K562 (cell line): ENCODE data around the gene ACER3. TPM values are rescaled to one million over a fixed set of nuclear protein-coding genes. Genes with fewer than 3 reads are reported as not detected.

Experiments
- ATAC-seq: fragments of 200-7000 bp; cut with Tn5 transposase; 3 replicates; pipeline ENCODE4 v1.9.1; 2020; ENCODE audit warnings: moderate library complexity
- BruUV-seq: library from RNA; stranded (reverse); fragments of 400-500 nt; replicated peaks from 2 replicates; lab custom pipeline; 2021; lab: Mats Ljungman, UMichigan
- CTCF ChIA-PET: fragments of 300-600 bp; formaldehyde crosslinking; extraction: SDS; loops from one replicate; lab custom pipeline; 2021; ENCODE audit warnings: low intra/inter-chr PET ratio; lab: Yijun Ruan, JAX
- POLR2A ChIA-PET: fragments of 300-600, 350-650 bp; sonication (Branson Sonifier 250); formaldehyde crosslinking; extraction: SDS; loops from one replicate; lab custom pipeline; 2021; ENCODE audit warnings: antibody characterized with exemption, inconsistent platforms; lab: Yijun Ruan, JAX
- DNase-seq, 4 experiments: peaks; one replicate each; pipeline versions ENCODE4 v3.0.0 to v3.0.0-alpha.2; 2011 to 2018; ENCODE audit warnings: low spot score in 3 of 4, mixed read lengths in 3 of 4; ENCODE audit errors: extremely low read depth in 1 of 4
- FAIRE-seq: peaks from 2 replicates; lab custom pipeline; 2011; peaks lifted over from hg19 to GRCh38; lab: Jason Lieb, UNC
- H2AFZ ChIP-seq: 2 replicates; pipeline ENCODE4 v1.6.0; 2011; ENCODE audit warnings: low read depth, low read length, control low read depth, inconsistent platforms
- H3K27ac ChIP-seq: fragments of 200-600 bp; 3 replicates; pipeline ENCODE4 v1.8.0; 2011; ENCODE audit warnings: low read depth, mild to moderate bottlenecking, control low read depth, inconsistent platforms, low read length, moderate library complexity, mixed read lengths; ENCODE audit errors: extremely low read depth
- H3K27me3 ChIP-seq, 2 experiments: fragments of 300-600 bp in 1 of 2; 2 replicates in 1 of 2; 3 replicates in 1 of 2; pipeline versions ENCODE4 v1.6.0 to v1.8.0; 2011; ENCODE audit warnings: inconsistent platforms in 2 of 2, low read length in 2 of 2, mild to moderate bottlenecking in 1 of 2, mixed read lengths in 1 of 2, moderate library complexity in 1 of 2; ENCODE audit not compliant: control insufficient read depth in 2 of 2, insufficient read depth in 2 of 2
- H3K36me3 ChIP-seq: fragments of 300-600 bp; 3 replicates; pipeline ENCODE4 v1.8.0; 2011; ENCODE audit warnings: mild to moderate bottlenecking, low read length, inconsistent platforms; ENCODE audit not compliant: control insufficient read depth, insufficient read depth
- H3K4me1 ChIP-seq, 2 experiments: fragments of 200-600 bp in 1 of 2; replicated peaks in 1 of 2; 2 replicates in 1 of 2; 3 replicates in 1 of 2; pipeline versions ENCODE4 v1.5.1 to v1.8.0; 2011; ENCODE audit warnings: inconsistent platforms in 2 of 2, low read length in 2 of 2, mild to moderate bottlenecking in 1 of 2, mixed read lengths in 1 of 2, moderate library complexity in 1 of 2; ENCODE audit not compliant: control insufficient read depth in 2 of 2, insufficient read depth in 2 of 2
- H3K4me2 ChIP-seq: 2 replicates; pipeline ENCODE4 v1.6.1; 2011; ENCODE audit warnings: low read length, control low read depth, inconsistent platforms, mixed read lengths; ENCODE audit not compliant: insufficient read depth
- H3K4me3 ChIP-seq: fragments of 200-600 bp; sonication (generic), shearing (Covaris generic); 2 replicates; pipeline ENCODE4 v1.5.1; 2016; ENCODE audit warnings: control low read depth, inconsistent platforms
- H3K79me2 ChIP-seq: fragments of 200-600 bp; 3 replicates; pipeline ENCODE4 v1.8.0; 2011; ENCODE audit warnings: low read length, inconsistent platforms; ENCODE audit not compliant: control insufficient read depth, insufficient read depth
- H3K9ac ChIP-seq, 2 experiments: 2 replicates each; pipeline versions ENCODE4 v1.6.0 to v1.6.1; 2011; ENCODE audit warnings: low read depth in 2 of 2, low read length in 2 of 2, control low read depth in 1 of 2, inconsistent platforms in 1 of 2, mild to moderate bottlenecking in 1 of 2, mixed read lengths in 1 of 2; ENCODE audit not compliant: insufficient read depth in 1 of 2
- H3K9me1 ChIP-seq: one replicate; pipeline ENCODE4 v1.6.0; 2011; ENCODE audit warnings: inconsistent platforms, mild to moderate bottlenecking, low read length, moderate library complexity; ENCODE audit not compliant: control insufficient read depth, insufficient read depth
- H3K9me3 ChIP-seq: replicated peaks from 2 replicates; pipeline ENCODE4 v1.5.1; 2011; ENCODE audit warnings: low read depth, low read length, inconsistent platforms; ENCODE audit not compliant: control insufficient read depth, insufficient read depth
- H4K20me1 ChIP-seq: replicated peaks from 2 replicates; pipeline ENCODE4 v1.6.1; 2011; ENCODE audit warnings: low read length, inconsistent platforms, mixed read lengths; ENCODE audit not compliant: control insufficient read depth, insufficient read depth
- CBX2 ChIP-seq: fragments of 200-600 bp; sonication (generic); IDR thresholded peaks from one replicate; pipeline ENCODE4 v1.6.1; 2012; ENCODE audit warnings: mild to moderate bottlenecking, low read length, inconsistent platforms; ENCODE audit not compliant: insufficient read depth, poor library complexity, severe bottlenecking
- KLF1 ChIP-seq: fragments of 450-650 bp; IDR thresholded peaks from 2 replicates; pipeline ENCODE4 v1.6.1; 2016; ENCODE audit warnings: missing genetic modification characterization, missing compliant biosample characterization
- TFAM ChIP-seq: fragments of 250-450 bp; sonication (Bioruptor Pico); conservative IDR thresholded peaks from 2 replicates; pipeline ENCODE4 v1.5.0; 2021; ENCODE audit warnings: mild to moderate bottlenecking, moderate library complexity
- WGBS: fragments of 100-300 bp; shearing (Covaris generic); methylation state at CpG from one replicate; pipeline ENCODE4 v1.1.6; 2016; ENCODE audit warnings: low coverage, mixed read lengths; ENCODE audit not compliant: insufficient coverage; ENCODE audit errors: missing lambda C conversion rate; 5-methylcytosine and 5-hydroxymethylcytosine counted together
- in situ Hi-C: fragments of 300-500 bp; cut with MboI; formaldehyde crosslinking; loops from 4 replicates; pipeline ENCODE4 v1.15.0; 2018; ENCODE audit warnings: inconsistent platforms, mixed read lengths
- intact Hi-C: fragments of 100-400 bp; cut with micrococcal nuclease; formaldehyde crosslinking; loops from 2 replicates; pipeline ENCODE4 v1.14.2; 2022
- polyA plus RNA-seq, 8 experiments: library from polyadenylated mRNA; depleted of rRNA in 4 of 8; stranded (reverse) in 5 of 8; unstranded in 3 of 8; fragments of >200 nt; fragmentation: Nextera tagmentation in 2 of 8; fragmentation: Illumina TruSeq in 1 of 8; extraction: Ambion mirVana in 2 of 8; extraction: Trizol in 1 of 8; gene quantifications; 2 replicates each; pipeline versions ENCODE4 v1.2.1 to v1.2.3, GENCODE V29; 2011 to 2014; ENCODE audit warnings: inconsistent platforms in 1 of 8, missing spikeins in 1 of 8
- total RNA-seq, 7 experiments: library from RNA; depleted of rRNA in 6 of 7; stranded (reverse); fragments of >200 nt in 6 of 7; fragmentation: Illumina TruSeq in 2 of 7; extraction: Trizol in 2 of 7; gene quantifications; 2 replicates each; pipeline versions ENCODE4 v1.2.1 to v1.2.3, GENCODE V29; 2011 to 2021; ENCODE audit warnings: low replicate concordance in 1 of 7
- TF ChIP-seq, protein P1 (sequence below): sonication (generic); formaldehyde crosslinking; IDR thresholded peaks from 2 replicates; pipeline ENCODE4 v1.8.1; 2023; ENCODE audit warnings: mild to moderate bottlenecking, missing genetic modification reagents

ACER3 gene
- total and polyA plus RNA-seq, 9 of the 15 experiments (the other 6 are each of a cell fraction or from before 2014, with no cell fraction given): 2.0 to 23.8 (median 9.5) TPM

GRCh38 chr11:77044886-77045285 lies 184.2 kb downstream of the ACER3 start:
- TF ChIP-seq CBX2 (no peak), KLF1 (tag) (no peak), TFAM (CRISPR knock-in tag) (no peak)
- TF ChIP-seq, protein P1, sequence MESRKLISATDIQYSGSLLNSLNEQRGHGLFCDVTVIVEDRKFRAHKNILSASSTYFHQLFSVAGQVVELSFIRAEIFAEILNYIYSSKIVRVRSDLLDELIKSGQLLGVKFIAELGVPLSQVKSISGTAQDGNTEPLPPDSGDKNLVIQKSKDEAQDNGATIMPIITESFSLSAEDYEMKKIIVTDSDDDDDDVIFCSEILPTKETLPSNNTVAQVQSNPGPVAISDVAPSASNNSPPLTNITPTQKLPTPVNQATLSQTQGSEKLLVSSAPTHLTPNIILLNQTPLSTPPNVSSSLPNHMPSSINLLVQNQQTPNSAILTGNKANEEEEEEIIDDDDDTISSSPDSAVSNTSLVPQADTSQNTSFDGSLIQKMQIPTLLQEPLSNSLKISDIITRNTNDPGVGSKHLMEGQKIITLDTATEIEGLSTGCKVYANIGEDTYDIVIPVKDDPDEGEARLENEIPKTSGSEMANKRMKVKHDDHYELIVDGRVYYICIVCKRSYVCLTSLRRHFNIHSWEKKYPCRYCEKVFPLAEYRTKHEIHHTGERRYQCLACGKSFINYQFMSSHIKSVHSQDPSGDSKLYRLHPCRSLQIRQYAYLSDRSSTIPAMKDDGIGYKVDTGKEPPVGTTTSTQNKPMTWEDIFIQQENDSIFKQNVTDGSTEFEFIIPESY: no peak
- TF ChIP-seq, all 486 proteins: peak for 0
- FAIRE-seq (no peak), ATAC-seq (no peak), DNase-seq (no peak)
- WGBS: 83% methylated on average over 9 of the region's 9 CpGs
- ChIA-PET CTCF (interaction anchor here (1.9 to 4.7 kb wide), 5 partner anchors 22 to 311 kb away, joined by 5 to 50 read pairs (median 25); partner anchors contain the start of gene CAPN5), POLR2A (interaction anchor here (0.6 kb wide), 2 partner anchors 17 to 317 kb away, joined by 3 to 4 read pairs; no protein-coding TSS in a partner anchor)
- Histone ChIP-seq H3K9me3 (0 out of 2 replicates have a peak, but pooled peaks cover 1% of the 10 kb centered on the region), H3K4me2 (no peak overlapping the region), H4K20me1 (no peaks in the 10 kb centered on the region), H3K79me2 (no peaks in the 10 kb centered on the region), H3K9me1 (no peaks in the 10 kb centered on the region), H3K36me3 (no peaks in the 10 kb centered on the region), H2AFZ (no peak overlapping the region), H3K4me1 (peaks cover 3 to 6% of the 10 kb centered on the region in 2 experiments; a peak in 4 of 5 replicates), H3K27ac (no peak overlapping the region), H3K4me3 (no peak overlapping the region), H3K27me3 (no peaks in the 10 kb centered on the region), H3K9ac (no peak overlapping the region)
- in situ Hi-C loops: loop anchor here (5.0 to 10.0 kb wide), 3 partner anchors 47 to 320 kb away; no protein-coding TSS in a partner anchor
- BruUV-seq: no TSS peak
- intact Hi-C loops: loop anchor here (5.0 kb wide), 1 partner anchor 238 kb away; no protein-coding TSS in a partner anchor
